Measurements from ENCODE around the gene CADM2.

CADM2 gene

DNA sequence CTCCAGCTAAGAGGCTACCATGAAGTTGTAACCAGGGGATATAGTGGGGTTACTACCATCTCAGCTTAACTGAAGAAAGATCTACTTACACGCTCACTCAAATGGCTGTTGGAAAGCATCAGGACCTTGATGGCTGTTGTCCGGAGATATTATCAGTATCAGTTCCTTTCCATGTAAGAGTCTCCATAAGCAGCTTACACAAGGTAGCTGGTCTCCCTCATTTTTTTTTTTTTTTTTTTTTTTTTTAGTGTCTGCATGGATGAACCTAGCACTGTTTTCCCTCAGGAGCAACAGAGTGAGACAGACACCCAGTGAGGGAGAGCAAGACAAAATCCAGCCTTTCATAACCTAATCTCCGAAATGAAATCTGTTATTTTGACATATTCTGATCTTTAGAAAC lies 230.9 kb downstream of the CADM2 start:
- DNase-seq (ENCODE audit: low read depth), result no peak

DNA sequence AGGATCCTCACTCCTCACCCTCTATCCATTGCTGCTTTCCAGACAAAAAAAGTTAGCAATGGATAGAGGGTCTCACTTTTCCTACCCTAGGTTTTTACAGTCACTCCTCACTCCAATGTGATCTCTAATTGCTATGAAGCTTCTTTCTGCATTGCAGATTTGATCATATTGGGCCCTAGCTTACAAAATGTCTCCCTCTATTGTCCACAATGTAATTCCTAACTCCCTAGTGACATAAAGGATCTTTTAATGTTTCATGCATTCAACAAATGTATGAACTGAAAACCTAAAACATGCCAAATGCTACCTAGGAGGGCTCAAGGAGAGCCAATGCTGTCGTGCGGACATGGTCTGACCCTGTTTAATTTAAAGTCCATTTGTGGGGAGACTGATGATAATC lies 234.8 kb downstream of the CADM2 start:
- no peak for DNase-seq (ENCODE audit: low read depth)

DNA sequence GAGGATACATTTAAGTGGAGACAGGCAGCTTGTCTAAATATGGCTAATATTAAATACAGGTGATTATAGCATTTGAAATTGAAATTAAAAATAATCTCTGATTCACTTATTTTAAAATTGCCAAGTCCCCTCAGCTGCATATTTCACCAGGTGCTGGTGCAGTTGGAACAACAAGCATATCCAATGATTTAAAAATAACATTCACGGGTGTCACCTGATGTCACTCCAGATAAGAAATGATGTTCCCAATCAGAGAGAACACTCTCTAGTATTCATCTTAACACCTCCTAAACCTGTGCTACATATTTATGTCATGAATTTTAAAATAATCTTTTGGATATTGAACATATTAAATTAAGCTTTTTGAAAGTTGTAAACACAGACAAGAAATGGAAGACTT lies 249.9 kb downstream of the CADM2 start:
- DNase-seq (ENCODE audit: low read depth), result no peak

DNA sequence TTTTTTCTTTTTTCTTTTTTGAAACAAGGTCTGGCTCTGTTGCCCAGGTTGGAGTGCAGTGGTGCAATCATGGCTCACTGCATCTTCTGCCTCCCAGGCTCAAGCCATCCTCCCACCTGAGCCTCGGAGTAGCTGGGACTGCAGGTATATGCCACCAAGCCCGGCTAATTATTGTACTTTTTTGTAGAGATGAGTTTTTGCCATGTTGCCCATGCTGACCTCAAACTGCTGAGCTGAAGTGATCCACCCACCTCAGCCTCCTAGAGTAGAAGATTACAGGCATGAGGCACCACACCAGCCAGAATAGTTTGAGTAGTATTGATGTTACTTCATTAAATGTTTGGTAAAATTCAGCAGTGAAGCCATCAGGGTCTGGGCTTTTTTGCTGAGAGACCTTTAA lies 251.8 kb downstream of the CADM2 start:
- DNase-seq (ENCODE audit: low read depth), result no peak

DNA sequence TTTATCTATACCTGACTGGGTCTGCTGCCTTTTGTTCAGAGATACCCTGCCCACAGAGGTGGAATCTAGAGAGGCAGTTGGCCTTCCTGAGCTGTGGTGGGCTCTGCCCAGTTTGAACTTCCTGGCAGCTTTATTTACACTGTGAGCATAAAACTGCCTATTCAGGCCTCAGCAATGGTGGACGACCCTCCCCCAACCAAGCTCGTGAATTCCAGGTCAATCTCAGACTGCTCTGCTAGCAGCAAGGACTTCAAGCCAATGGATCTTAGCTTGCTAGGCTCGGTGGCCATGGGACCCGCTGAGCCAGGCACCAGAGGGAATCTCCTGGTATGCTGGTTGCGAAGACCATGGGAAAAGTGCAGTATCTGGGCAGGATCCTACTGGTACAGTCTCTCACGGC lies 270.2 kb downstream of the CADM2 start:
- no peak for DNase-seq (ENCODE audit: low read depth)

DNA sequence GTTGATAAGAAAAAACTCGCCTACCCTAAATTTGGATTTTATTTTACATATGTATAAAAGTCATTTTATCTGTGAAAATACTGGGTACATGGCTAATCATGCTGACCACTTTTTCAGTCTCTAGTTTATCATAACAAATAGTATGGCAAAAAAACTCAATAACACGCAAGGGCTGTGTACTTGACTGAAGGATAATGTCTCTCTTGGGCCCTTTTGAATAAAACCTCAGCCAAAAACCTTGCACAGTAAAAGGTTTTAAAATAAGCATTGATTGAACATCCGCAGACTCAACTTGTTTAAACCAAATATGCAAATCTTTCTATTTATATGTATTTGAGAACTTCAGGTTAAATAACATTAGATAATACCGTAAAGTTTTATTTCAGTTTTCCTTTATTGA lies 285.3 kb downstream of the CADM2 start:
- no peak for DNase-seq (ENCODE audit: low read depth)

DNA sequence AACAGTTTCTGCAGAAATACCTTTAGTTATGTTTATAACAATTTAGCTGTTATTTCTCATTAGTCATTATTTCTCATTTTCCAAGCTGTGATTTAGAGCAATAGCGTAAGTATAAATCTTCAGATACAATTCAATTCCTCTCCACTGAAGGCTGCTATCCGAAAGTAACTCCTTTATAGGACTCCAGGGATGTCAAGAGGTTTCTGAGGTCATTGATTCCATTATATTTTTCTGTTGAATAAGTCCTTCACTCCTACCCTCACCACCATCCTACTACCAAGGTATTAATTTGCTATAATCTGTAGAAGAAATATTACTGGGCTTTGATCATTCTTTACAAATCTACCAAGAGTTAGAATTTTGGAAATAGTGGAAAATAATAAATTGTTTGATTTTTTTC lies 285.7 kb downstream of the CADM2 start:
- no peak for DNase-seq (ENCODE audit: low read depth)

DNA sequence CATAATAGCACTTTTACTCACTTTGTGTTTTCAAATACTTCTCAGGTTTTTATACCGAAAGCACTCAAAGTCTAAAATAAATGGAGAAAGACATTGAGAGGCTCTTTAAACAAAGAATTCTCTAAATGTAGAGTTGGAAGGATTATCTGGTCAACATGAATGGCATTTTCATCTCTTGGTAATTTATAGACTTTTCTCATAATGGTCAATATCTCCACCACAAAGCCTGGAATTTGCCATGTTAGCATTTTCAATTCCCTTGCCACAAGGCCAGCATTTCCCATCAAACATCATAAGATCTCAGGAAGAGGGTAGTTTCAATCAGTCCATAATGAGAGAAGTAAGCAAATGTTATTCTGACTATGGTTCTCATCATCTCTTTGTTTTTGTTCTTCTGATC lies 293.0 kb downstream of the CADM2 start:
- DNase-seq (ENCODE audit: low read depth), result no peak

DNA sequence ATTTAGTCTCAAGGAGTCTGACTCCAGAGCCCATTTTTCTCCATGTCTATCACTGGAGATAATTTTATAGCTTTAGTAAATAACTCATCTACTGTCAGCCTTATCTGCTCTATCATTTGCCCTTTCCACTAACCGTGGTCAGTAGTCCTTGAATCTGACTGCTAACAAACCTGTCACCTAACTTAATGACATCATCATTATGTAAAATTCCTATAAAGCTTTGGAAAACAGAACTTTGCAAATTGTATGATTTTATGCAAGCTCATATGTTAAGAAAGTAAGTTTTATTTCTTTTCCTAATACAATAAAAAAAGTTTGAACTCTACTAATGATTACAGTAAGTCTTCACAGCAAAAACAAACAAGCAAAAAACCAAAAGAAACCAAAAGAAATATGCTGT lies 293.9 kb downstream of the CADM2 start:
- DNase-seq (ENCODE audit: low read depth), result no peak

DNA sequence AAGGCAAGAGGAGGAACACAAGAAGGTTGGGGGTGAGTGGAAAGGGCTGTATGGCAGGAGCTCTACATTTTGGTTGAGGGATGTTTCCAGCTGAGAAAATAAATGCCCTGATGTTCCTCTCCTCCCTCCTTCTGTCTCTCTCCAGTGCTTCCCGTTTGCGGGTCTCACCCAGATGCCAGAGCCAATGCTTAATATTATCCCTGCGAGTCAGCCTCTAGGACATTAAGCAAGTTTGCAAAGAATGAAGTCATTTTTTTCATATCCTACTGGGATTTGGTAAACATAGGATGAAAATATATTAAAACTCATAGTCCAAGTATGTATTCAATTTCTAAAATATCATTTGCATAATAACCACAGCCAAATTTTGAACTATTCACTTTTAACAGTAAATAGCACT lies 295.9 kb downstream of the CADM2 start:
- no peak for DNase-seq (ENCODE audit: low read depth)

DNA sequence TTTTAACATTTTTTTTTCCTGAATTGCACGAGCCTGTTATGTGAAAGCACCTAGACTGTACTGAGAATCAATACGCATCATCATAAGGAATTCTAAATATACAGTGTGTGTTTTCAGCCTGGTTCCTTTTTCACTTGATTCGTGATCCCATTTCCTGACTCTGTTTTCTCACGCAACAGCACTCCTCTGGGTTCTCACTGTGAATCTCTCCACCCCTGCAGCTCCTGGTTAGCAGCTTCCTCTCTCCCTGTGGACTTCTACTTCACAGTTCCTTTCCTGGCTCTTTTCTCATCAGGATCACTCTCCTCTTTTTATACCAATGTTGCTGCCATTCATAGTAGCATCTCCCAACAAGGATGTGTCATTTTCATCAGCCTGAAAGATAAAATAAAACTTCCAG lies 297.2 kb downstream of the CADM2 start:
- no peak for DNase-seq (ENCODE audit: low read depth)

DNA sequence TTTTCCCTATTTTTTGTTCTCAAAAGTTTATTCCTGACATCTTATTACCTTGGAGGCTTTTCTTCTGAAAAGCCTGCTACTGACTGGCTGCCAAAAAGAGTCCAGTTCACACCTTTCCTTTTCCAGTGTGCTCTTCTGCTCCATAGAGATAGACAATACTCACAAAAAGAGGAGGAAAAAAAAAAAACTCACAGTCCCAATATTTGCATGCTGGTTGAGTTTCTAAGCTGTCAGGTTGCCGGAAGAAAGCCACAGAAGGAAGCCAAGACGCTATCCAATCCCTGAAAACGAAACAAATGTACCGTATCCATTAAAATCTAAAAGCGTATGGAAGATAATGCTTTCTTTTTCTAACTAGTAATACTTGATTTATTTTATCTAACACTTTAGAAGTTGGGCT lies 299.5 kb downstream of the CADM2 start:
- no peak for DNase-seq (ENCODE audit: low read depth)

DNA sequence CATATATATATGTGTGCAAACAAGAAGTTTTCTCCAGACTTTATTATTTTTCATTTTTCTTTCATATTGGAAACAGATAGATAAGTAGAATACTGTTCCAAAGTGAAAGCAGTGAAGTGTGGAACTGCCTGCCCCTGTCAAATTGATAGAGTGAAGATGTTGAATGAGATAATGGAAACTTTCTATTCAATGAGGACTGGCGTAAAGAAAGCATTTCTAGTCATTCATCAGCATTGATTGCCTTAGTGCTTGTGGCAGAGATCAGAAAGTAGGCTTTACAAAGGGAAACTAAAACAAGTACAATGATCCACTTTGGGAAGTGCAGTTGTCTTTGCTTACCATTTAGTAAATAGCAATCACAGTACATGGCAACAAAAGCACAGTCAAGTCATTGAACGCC lies 300.0 kb downstream of the CADM2 start:
- no peak for DNase-seq (ENCODE audit: low read depth)

DNA sequence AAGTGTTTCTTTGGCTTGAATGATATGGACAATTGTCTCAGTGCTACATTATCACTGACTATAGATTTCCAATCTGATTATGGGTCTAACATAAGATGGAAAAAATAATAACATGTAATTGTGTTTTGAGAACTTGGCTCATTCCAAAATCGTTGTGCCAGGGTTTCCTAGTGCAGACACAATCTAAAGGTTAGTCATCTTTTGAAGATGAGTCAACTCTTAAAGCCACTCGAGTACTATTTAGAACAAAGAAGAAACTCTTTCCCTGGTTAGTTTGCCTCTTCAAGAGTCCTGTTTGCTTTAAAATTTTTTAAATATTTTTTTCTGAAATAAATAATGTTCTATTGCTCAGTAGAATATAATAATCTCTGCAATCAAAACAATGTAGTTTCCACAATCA lies 301.0 kb downstream of the CADM2 start:
- no peak for DNase-seq (ENCODE audit: low read depth)

DNA sequence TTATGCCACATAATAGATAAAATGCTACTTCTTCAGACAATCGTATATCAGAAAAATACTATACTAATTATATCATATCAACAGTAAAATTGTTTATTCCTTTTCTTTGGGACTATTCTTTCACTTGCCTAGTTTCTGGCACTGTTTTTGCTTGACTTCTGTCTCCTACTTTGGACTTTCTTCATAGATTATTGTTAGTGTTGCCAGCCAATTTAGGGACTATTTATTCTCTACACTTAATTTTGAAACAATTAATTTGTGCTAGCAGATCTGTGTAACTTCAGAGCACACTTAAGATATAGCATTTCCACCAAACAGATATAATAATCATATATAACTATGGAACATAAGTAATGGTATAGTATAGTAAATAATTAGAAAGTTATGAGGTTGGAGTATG lies 305.6 kb downstream of the CADM2 start:
- no peak for DNase-seq (ENCODE audit: low read depth)

DNA sequence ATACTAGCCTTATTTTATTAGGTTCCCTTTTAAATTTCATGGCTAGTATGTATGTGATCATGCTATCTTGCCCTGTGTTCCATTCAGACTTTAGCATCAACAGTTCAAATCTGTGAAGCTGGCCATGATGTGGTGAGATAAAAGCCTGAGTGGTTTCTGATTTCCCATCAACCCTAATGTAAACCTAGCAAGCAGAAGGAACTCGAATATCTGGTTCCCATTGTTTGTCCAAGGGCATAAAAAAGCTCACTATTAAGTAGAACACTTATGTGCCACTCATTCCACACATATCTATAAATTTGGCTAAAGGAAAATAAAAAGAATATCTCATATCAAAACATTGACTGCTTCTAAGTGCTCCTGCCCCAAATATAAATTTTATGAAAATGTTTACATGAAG lies 311.7 kb downstream of the CADM2 start:
- no peak for DNase-seq (ENCODE audit: low read depth)

DNA sequence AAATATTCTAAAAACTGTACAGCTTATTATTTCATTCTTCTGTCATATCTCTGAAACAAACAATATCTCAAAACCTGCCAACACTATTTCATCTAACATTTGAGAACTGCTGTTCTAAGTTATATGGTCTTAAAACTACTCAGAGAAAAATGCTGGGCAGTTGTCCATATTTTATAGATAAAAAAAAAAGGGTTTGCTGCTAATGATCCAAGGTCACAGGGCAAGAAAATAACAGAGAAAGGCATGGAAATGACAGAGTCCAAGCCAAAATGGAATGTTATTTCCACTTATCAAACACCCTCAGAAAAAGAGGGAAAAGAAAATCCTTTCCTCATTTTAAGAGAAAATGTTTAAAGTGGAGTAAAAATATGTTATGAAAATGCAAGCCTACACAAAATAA lies 313.1 kb downstream of the CADM2 start:
- DNase-seq (ENCODE audit: low read depth), result no peak

DNA sequence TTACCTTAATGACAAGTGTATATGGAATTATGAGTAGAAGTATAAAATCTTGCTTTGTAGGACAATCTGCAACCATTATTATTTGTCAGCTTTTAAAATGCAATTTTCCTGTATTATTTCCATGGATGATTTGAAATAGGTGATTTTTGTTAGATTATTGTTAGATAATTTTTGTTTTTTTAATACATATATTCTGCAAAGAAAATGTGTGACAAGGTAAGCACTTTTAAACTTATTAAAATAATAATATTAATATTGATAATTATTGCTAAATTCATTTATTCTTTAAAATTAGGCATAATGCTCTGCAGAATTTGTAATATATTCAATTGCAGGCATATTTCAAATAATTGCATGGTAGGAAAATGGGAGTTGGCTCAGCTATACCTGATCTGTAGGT lies 329.5 kb downstream of the CADM2 start:
- DNase-seq (ENCODE audit: low read depth), result no peak

DNA sequence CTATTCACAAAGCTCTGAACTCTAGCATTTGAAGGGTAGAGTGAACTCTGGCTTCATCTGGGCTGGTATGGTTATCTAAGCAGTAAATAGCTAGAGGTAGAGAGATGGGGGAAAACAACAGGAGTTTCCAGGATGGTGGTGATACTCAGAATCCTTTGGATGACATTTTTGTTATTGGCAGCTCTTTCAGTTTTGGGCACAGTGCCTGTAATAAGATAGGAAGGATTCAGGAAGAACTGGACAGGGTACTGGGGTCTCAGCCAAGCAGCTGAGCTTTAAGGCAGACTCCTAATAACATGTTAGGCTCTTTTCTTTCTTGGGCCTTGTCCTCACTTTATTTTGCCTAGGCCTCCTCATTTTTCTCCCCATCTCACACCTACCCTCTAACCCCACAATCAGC lies 338.5 kb downstream of the CADM2 start:
- DNase-seq (ENCODE audit: low read depth), result no peak

DNA sequence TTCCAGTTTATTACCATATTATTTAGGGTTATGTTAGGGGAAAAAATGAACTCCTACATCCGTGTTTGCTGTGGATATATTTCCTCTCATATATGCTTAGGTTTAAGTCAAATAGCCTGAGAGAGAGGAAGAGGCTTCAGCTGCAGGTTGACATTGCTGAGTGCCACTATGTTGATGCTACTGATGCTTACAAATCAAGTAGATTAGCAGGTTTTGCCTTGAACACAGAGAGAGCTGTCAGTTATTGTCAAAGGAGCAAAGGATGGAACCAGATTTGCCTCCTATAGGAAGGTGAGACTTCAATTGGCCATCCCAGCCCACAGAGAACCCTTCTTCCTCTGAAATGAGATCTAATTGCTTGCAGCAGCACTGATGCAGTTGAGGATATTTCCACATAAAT lies 339.2 kb downstream of the CADM2 start:
- DNase-seq (ENCODE audit: low read depth), result no peak

DNA sequence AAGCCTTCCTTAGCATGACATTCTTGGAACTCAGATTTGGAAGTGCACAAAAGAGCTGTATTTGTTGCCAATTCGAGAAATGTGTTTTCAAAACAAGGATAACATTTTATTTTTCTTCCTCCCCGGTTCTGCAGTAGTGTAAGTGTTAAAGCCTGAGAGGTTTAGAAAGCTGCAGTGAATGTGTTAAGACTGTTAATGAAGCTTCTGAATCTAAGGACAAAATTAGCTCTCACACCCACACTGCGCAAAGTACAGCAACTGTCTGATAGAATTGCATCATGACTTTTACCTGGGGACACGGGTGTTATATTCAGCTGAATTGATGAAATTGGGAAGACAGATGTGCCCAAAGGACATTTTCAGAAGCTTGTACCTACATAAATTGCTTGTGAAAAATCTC lies 344.4 kb downstream of the CADM2 start:
- DNase-seq (ENCODE audit: low read depth), result no peak

DNA sequence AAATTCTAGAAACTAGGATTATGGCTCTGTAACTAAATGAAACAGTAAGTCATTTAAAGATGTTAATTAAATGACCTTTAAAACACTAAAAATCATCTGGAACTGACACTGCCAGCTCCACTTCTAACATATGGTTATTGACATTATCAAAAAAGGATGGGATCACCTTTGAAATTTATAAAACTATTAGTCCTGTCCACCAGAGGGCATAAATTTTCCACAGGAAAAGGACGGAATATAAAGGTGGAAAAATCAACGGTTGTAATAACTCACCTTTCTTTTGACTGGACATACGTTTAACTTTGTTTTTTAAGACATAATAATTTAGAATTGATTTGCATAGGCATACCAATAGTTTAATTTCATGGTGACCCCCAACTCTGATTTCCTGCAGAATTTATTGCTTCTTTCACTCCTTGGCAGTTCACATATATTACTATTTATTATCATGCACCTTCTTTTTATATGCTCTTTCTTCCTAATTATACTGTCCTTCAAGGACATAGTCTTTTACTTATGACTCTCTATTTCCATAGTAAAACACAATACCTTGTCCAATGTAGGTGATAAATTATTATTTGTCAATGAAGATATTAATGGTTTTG lies 345.7 kb downstream of the CADM2 start:
- no peak for DNase-seq (ENCODE audit: low read depth)

DNA sequence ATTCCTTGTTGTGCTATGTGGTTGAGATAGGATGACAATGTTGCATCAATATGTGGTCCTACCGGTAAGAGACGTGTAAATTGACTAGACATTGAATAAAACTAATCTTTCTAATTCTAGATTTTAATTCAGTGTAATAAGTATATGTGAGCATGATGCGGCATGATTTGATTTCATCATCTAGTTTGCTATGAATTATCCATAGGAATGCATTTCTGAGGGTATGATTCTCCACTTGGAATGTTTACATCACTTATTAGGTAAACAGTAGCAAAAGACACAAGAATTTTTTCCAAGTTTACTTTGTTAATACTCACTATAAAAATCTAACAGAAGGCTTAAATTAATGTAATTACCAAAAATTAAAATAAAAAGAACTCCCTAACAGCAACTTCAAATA lies 353.5 kb downstream of the CADM2 start:
- DNase-seq (ENCODE audit: low read depth), result no peak

DNA sequence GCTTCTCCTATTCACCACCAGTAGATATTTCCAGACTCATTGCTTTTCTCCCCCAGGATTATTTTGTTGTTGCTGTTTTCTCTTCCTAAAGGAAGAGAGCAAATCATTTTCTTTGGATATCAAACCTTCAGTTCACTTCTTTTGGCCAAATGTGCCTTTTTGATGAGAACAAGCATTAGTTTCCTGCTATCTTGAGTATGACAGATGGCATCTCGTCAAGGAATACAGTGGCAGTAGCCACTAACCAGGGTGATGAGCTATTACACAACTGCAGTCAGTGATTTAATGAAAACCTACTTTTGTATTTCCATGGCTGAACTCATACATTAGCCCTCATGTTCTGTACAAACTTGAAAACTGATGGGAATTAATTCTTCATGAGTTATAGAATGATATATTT lies 354.6 kb downstream of the CADM2 start:
- no peak for DNase-seq (ENCODE audit: low read depth)

DNA sequence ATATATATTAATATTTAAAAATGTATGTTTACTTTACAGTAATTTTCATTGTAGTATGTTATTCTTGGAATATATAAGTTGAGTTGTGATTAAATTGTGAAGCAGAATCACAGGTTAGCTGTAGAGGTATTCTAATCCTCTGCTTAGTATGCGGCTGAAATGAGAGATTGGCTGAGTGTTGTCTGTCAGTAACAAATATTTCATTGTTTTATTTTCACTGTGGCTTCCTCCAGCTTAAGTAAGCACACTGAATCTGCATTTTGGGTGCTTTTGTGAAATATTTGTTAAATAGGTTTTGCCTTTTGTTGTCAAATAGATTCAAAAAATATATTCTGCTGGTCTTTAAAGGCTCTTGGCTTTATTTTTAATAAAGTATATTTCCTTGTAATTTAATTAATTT lies 357.5 kb downstream of the CADM2 start:
- DNase-seq (ENCODE audit: low read depth), result no peak
